Activated CD8-positive, alpha-beta memory T cell treated with anti-CD3 and anti-CD28 coated beads for 48 hours (primary cell): ENCODE data around the gene MCC.

Source experiments
- DNase-seq, 3 experiments: peaks; one replicate each; pipeline ENCODE4 v3.0.0-alpha.2; 2020; ENCODE audit warnings: low read depth in 2 of 3, low spot score in 2 of 3

The MCC gene

GRCh38 chr5:113118765-113119164, 369.5 kb downstream of the MCC start:
- DNase-seq = no peak

GRCh38 chr5:113118298-113118697, 370.0 kb downstream of the MCC start:
- no peak for DNase-seq

GRCh38 chr5:113117543-113118115, 370.6 kb downstream of the MCC start:
- DNase-seq = no peak

- no peak for DNase-seq
These were observed 372.3 kb downstream of the MCC start for GRCh38 chr5:113115956-113116355.

GRCh38 chr5:113115061-113115460, 373.2 kb downstream of the MCC start:
- no peak for DNase-seq

- DNase-seq = no peak
These were observed 373.7 kb downstream of the MCC start for GRCh38 chr5:113114559-113114958.

GRCh38 chr5:113112435-113112834, 375.8 kb downstream of the MCC start:
- no peak for DNase-seq

GRCh38 chr5:113110117-113110516, 378.1 kb downstream of the MCC start:
- no peak for DNase-seq

GRCh38 chr5:113109344-113109743, 378.9 kb downstream of the MCC start:
- no peak for DNase-seq

- DNase-seq = no peak
These were observed 379.8 kb downstream of the MCC start for GRCh38 chr5:113108485-113108884.

GRCh38 chr5:113106821-113107220, 381.4 kb downstream of the MCC start:
- no peak for DNase-seq

GRCh38 chr5:113105693-113106280, 382.5 kb downstream of the MCC start:
- no peak for DNase-seq

- DNase-seq = no peak
These were observed 384.9 kb downstream of the MCC start for GRCh38 chr5:113103330-113103729.

- no peak for DNase-seq
These were observed 386.1 kb downstream of the MCC start for GRCh38 chr5:113102121-113102531.

- no peak for DNase-seq
These were observed 387.3 kb downstream of the MCC start for GRCh38 chr5:113100981-113101380.

GRCh38 chr5:113099822-113100221, 388.4 kb downstream of the MCC start:
- DNase-seq = no peak

- DNase-seq = no peak
These were observed 389.9 kb downstream of the MCC start for GRCh38 chr5:113098378-113098777.

- no peak for DNase-seq
These were observed 392.4 kb downstream of the MCC start for GRCh38 chr5:113095831-113096230.

- DNase-seq = no peak
These were observed 394.7 kb downstream of the MCC start for GRCh38 chr5:113093558-113093957.

- no peak for DNase-seq
These were observed 395.6 kb downstream of the MCC start for GRCh38 chr5:113092683-113093082.

GRCh38 chr5:113091622-113092021, 396.6 kb downstream of the MCC start:
- DNase-seq = no peak

GRCh38 chr5:113090336-113091106, 397.7 kb downstream of the MCC start:
- DNase-seq = no peak
